ENCODE measurements around the gene SEMA3G. TPM values are rescaled to one million over a fixed set of nuclear protein-coding genes. Genes with fewer than 3 reads are reported as not detected.

The SEMA3G gene
- total RNA-seq, 1 experiment from 2014 or later: 0.10 TPM

- DNase-seq (ENCODE audit: extremely low read depth, low read depth): peak; percentile 56
Measured at GRCh38 chr3:52428151-52429005, 16.5 kb downstream of the SEMA3G start.

- no peak for DNase-seq (ENCODE audit: extremely low read depth, low read depth)
Measured at GRCh38 chr3:52423173-52423572, 21.7 kb downstream of the SEMA3G start.

DNA sequence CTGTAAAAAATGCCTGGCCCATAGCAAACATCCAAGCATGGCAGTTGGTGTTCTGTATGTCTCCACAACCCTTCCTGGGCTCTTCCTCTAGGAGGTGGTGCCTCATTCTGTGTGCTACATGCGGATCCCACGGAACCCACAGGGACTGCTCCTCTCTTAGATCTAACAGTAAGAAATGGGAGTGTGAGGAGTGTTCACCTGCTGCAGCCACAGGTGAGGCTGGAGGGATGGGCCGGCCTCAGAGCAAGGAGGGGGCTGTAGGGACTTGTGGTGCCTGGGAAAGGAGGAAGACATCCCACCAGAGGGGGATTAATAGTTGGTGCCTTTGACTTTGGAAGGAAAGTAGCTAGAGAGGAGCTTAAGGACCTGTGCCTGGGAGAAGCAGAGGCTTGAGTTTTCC is 22.2 kb downstream of the SEMA3G start:
- no peak for DNase-seq (ENCODE audit: extremely low read depth, low read depth)

DNA sequence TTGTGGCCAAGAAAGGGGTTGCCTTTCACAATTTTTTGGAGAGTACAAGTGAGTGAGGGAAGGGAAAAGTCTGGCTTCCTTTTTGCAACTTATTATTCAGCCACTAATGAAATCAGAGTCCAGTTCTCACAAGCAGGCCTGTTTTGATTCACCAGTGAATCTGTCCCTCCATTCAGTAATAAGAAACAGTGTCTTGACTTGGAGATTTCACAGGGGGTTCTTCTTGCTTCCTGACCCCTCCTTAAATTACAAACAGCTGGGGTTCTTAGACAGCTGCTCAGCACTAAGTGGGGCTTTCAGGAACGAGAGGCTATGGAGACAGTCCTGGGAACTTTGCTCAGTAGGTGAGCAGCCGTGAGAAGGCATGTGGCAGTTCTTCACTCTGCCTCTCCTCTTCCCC is 24.5 kb downstream of the SEMA3G start:
- DNase-seq (ENCODE audit: extremely low read depth, low read depth): no peak

DNA sequence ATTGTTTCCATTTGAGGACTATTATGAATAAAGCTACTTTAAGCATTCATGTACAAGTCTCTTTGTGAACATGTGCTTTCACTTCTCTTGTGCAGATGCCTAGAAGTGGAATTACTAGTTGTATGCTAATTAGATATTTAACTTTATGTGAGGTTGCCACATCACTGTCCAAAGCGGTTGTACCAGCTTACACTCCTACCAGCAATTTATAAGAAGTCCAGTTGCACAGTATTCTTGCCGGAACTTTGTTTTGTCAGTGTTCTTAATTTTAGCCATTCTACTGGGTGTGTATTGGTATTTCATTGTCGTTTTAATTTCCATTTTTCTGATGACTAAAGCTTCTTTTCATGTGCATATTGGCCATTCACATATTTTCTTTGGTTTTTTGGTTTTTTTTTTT is 29.1 kb downstream of the SEMA3G start:
- no peak for DNase-seq (ENCODE audit: extremely low read depth, low read depth)

DNA sequence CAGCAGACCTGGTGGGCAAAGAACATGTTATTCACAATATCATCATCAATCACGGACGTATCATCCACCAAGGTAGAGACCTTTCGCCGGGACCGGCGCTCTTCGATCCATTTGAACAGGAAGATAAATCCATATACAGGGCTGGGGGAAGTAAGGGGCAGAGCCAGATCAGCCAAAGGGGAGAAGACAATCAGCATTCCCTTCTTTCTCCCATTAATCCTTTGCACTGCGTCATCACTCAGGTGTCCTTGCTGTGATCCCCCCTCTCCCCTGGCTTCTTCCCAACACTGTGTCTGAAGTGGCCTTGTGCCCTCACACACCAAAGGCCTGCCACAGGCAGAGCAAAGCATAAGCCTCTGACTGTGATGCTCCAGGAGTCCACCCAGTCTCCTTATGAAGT is 36.4 kb downstream of the SEMA3G start:
- DNase-seq (ENCODE audit: extremely low read depth, low read depth): no peak

- DNase-seq (ENCODE audit: extremely low read depth, low read depth): no peak
Measured at GRCh38 chr3:52407779-52408178, 37.1 kb downstream of the SEMA3G start.

DNA sequence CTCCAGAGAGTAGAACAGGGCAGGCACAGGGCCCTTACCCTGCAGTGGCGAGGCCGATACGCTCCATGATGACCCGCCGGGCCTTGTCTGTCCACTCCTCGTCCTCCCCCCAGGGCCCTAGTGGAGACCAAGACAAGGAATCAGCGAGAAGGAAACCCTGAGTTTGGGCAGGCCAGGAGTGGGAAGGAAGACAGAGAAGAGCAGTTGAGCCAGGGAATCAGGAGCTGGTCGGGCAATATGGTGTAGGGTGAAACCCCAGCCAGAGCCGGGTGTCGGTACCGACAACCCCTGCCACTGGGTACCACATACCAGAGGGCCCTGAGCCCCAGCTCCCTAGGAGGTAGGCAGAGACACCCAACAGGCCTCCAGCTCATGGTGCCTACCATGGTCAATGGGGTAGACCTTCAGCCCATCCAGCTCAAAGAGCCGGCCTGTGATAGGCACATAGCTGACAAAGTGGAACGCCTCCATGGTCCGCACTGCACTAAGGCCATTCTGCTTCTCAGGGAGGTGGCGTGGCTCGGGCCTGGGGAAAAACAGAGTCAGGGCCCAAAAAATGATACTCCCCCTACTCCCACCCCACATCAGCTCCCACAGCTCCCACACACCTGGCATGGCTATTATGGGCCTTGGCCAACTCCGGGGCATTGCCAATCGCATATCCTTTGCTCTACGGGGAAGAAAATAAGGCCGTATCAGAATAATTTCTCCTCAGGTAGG is 38.0 kb downstream of the SEMA3G start:
- DNase-seq (ENCODE audit: extremely low read depth, low read depth): no peak

DNA sequence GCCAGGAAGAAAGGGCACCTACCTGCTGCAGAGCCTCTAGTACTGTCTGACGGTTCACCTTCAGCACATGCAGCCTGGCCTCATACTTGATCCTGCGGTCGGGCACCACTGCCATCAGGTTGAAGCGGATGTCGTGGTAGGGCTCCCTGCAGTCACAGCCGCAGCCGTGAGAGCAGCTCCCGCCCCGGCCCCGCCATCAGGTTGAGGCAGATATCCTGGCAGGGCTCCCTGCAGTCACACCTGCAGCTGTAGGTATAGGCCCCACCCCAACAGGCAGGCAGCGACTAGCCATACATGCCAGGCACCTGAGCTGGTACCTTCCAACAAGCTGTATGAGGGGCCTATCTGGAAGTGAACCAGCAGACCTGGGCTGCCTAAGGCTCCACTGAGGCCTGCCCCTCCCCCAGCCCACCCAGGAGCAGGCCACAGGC is 38.7 kb downstream of the SEMA3G start:
- DNase-seq (ENCODE audit: extremely low read depth, low read depth): no peak

- DNase-seq (ENCODE audit: extremely low read depth, low read depth): no peak
Measured at GRCh38 chr3:52405601-52406110, 39.2 kb downstream of the SEMA3G start.

GRCh38 chr3:52405066-52405465 is 39.8 kb downstream of the SEMA3G start:
- DNase-seq (ENCODE audit: extremely low read depth, low read depth): no peak

GRCh38 chr3:52404391-52404790 is 40.5 kb downstream of the SEMA3G start:
- DNase-seq (ENCODE audit: extremely low read depth, low read depth): no peak

DNA sequence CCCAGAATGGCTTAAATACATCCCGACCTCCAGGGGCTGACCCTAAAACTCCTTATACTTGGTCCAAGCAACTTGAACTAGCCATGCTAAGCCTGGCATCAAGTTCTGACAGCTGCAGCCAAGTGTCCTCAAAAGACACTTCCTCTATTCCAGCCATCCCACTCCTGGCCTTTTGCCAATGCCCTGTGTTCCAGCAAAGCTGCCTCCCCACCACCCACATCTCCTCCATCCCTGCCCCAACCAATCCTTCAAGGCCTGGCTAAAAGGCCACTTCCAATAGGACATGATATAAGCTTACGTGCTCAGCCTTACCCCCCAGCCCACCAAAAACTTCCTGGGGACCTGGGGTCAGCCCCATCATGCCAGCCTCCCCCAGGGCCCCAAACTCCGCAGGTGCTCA is 40.9 kb downstream of the SEMA3G start:
- no peak for DNase-seq (ENCODE audit: extremely low read depth, low read depth)

GRCh38 chr3:52403271-52403841 is 41.5 kb downstream of the SEMA3G start:
- DNase-seq (ENCODE audit: extremely low read depth, low read depth): no peak

- no peak for DNase-seq (ENCODE audit: extremely low read depth, low read depth)
Measured at GRCh38 chr3:52402706-52403270, 42.1 kb downstream of the SEMA3G start.

GRCh38 chr3:52402101-52402521 is 42.8 kb downstream of the SEMA3G start:
- DNase-seq (ENCODE audit: extremely low read depth, low read depth): no peak

- no peak for DNase-seq (ENCODE audit: extremely low read depth, low read depth)
Measured at GRCh38 chr3:52401551-52401950, 43.4 kb downstream of the SEMA3G start.

- DNase-seq (ENCODE audit: extremely low read depth, low read depth): no peak
Measured at GRCh38 chr3:52401021-52401420, 43.9 kb downstream of the SEMA3G start.

DNA sequence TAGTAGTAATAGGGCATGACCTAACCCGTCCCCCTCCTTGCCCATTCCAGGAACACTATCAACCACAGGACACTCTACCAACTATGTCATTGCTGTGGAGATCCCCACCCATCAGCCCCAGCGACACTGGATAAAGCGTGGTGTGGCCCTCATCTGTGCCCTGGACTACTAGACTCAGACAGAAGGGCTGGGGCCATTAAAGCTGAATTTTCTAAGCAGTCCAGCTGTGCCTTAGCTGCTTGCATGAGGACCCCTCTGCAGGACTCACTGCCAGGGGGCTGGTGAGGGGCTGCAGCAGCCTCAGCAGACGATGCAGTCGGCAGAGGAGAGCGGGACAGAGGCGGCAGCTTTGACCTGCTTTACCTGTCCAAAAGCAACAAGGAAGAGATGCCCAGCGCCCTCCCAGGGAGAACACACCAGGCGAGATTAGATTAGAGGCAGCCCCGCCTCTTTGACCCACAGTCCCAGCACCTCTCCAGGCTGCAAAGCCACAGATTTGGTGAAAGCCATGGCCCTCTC is 44.6 kb downstream of the SEMA3G start:
- no peak for DNase-seq (ENCODE audit: extremely low read depth, low read depth)

DNA sequence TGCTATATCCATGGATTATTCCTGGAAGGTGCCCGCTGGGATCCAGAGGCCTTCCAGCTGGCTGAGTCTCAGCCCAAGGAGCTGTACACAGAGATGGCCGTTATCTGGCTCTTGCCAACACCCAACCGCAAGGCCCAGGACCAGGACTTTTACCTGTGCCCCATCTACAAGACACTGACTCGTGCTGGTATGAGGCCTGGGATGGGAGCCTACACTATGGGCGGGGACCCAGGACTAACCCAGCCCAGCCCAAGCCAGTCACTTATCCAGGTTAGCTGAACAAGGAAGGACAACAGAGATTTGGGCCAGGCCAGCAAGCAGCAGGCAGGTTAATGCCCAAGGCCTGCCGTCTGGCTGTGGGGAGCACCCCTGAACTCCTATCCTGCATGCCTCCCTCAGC is 45.3 kb downstream of the SEMA3G start:
- DNase-seq (ENCODE audit: extremely low read depth, low read depth): no peak

DNA sequence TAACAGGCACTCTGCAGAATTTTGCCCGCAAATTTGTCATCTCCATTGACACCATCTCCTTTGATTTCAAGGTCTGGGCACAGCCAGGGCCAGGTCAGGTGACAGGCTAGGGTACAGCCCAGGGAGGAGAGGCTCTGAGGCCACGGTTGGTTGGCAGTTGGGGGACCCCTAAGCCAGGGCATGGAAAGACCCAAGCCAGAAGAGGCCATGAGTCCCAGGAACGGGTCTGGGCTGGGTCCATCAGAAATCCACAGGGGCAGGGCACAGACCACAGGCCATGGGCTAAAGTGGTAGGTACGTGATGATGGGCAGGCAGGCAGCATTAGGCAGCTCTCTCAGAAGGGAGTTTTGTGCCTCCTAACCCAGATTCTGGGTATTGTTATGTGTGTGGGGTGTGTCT is 45.8 kb downstream of the SEMA3G start:
- no peak for DNase-seq (ENCODE audit: extremely low read depth, low read depth)

All from NCI-H460 (cell line).